ENCODE measurements around the gene PLAC1.
A peak's percentile ranks its signal among the peaks of the same experiment; 100 is the strongest.

The PLAC1 gene

GRCh38 chrX:134543288-134543687 lies 115.0 kb downstream of the PLAC1 start:
- no peak for DNase-seq (ENCODE audit: low spot score)

- peak; percentile 12 for DNase-seq (ENCODE audit: low spot score)
These were observed 115.8 kb downstream of the PLAC1 start for GRCh38 chrX:134542485-134542884.

- no peak for DNase-seq (ENCODE audit: low spot score)
These were observed 116.4 kb downstream of the PLAC1 start for GRCh38 chrX:134541906-134542305.

DNA sequence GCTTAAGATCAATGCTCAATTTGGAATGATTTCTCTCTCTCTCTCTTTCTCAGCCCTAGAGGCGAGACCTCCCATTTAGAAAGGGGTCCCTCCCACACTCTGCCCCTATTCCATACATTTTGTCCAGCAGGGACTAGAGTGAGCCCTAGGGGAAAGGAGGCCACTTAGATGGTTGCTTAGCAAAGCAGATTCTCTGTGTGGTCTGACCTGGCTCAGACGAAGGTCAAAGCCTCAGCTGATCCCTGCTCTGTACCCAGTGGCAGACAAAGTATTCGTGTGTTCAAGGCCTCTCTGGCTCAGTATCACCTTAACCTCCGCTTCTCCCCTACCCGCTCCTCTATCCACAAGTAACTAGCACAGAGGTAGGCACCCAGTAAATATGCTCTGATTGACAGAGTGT lies 120.0 kb downstream of the PLAC1 start:
- no peak for DNase-seq (ENCODE audit: low spot score)

- peak; percentile 69 for DNase-seq (ENCODE audit: low spot score)
These were observed 120.9 kb downstream of the PLAC1 start for GRCh38 chrX:134537179-134537955.

DNA sequence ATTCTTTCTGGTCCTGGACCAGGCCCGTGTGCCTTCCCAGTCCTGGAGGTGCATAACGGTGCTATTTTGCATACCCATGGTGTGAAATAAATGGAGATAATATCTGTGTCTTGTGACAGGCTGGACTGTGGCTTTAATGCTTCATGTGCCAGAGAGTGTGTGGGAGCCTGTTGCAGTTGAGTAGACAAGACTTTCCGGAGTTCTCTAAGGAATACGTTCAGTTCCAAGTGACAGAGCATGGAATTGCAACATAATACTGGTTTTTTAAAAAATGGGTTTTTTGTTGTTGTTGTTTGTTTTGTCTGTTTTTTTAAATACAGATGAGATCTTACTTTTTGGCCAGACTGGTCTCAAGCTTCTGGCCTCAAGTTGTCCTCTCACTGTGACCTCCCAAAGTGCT lies 124.3 kb downstream of the PLAC1 start:
- no peak for DNase-seq (ENCODE audit: low spot score)

- no peak for DNase-seq (ENCODE audit: low spot score)
These were observed 124.9 kb downstream of the PLAC1 start for GRCh38 chrX:134533352-134533751.

- DNase-seq (ENCODE audit: low spot score), result no peak
These were observed 127.4 kb downstream of the PLAC1 start for GRCh38 chrX:134530845-134531244.

- no peak for DNase-seq (ENCODE audit: low spot score)
These were observed 128.8 kb downstream of the PLAC1 start for GRCh38 chrX:134529481-134529880.

GRCh38 chrX:134528960-134529359 lies 129.3 kb downstream of the PLAC1 start:
- DNase-seq (ENCODE audit: low spot score), result no peak

- no peak for DNase-seq (ENCODE audit: low spot score)
These were observed 131.9 kb downstream of the PLAC1 start for GRCh38 chrX:134526399-134526798.

DNA sequence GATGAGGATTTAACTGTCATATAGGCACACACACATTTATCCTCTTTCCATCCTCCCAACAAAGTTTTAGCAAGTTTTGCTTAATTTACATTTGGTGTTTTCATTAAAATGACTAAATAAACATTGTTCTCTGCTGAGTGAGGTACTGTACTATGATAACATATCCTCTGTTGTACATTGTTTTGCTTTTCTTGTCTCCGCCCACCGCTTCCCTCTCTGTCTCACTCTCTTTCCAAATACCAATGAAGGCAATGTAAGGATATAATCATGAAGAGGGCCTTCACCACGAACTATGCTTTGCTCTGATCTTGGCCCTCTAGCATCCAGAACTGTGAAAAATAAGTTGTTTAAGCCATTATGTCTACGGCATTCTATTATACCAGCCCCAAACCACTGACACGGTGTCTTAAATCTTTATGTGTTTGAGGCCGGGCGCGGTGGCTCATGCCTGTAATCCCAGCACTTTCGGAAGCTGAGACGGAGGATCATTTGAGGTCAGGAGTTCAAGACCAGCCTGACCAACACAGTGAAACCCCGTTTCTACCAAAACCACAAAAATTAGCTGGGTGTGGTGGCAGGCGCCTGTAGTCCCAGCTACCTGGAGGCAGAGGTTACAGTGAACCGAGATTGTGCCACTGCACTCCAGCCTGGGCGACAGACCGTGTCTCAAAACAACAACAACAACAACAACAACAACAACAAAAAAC lies 133.0 kb downstream of the PLAC1 start:
- no peak for DNase-seq (ENCODE audit: low spot score)

DNA sequence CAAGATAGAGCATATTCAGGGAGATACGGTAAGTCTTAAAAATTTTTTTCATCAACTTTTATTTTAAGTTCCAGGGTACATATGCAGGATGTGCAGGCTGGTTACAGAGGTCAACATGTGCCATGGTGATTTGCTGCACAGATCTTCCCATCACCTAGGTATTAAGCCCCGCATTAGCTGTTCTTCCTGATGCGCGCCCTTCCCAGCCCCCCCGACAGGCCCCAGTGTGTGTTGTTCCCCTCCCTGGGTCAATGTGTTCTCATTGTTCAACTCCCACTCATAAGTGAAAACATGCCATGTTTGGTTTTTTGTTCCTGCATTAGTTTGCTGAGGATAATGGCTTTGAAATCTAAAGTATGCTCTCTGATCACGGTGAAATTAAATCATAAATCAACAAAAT lies 134.1 kb downstream of the PLAC1 start:
- no peak for DNase-seq (ENCODE audit: low spot score)

- peak; percentile 57 for DNase-seq (ENCODE audit: low spot score)
These were observed 137.3 kb downstream of the PLAC1 start for GRCh38 chrX:134520860-134521390.
